ENCODE measurements around the gene KRTAP3-3. TPM values are rescaled to one million over a fixed set of nuclear protein-coding genes. Genes with fewer than 3 reads are reported as not detected.

KRTAP3-3 gene
- total and polyA plus RNA-seq, 2 experiments from 2014 or later = not detected

DNA sequence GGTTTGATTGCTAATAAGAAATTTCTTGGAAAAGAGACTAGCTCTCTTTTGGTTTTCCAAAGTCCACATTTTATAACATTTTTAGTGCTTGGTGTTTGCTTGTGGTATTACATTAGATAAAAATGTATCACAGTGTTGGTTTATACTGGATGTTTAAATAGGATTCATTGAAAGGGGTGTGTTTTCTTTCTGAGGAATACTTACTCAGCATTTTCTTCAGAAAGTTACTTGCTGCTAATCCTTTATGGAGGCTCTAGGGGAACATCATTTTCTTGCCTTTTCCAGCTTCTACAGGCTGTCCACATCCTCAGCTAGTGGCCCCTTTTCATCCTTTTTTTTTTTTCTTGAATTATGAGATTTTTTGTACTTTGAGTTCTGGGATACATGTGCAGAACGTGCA, 26.4 kb downstream of the KRTAP3-3 start:
- Histone ChIP-seq H3F3A (replicated peaks; ENCODE audit: low read depth) (no peaks in the 10 kb centered on the region), H3K27ac (ENCODE audit: low read depth) (no peak overlapping the region), H3K9me2 (ENCODE audit: insufficient read depth) (no peaks in the 10 kb centered on the region), H3K79me2 (replicated peaks; ENCODE audit: insufficient read depth) (no peaks in the 10 kb centered on the region), H2AFZ (no peak overlapping the region), H3K36me3 (ENCODE audit: insufficient read depth) (no peaks in the 10 kb centered on the region), H4K20me1 (replicated peaks; ENCODE audit: insufficient read depth) (no peaks in the 10 kb centered on the region), H3K4me1 (ENCODE audit: insufficient read depth) (no peaks in the 10 kb centered on the region), H3K27me3 (ENCODE audit: insufficient read depth) (no peaks in the 10 kb centered on the region), H3K4me3 (no peak overlapping the region), H3K4me2 (no peak overlapping the region)
- H3K4me3 Mint-ChIP-seq = no peak overlapping the region
- ATAC-seq (no peak), DNase-seq (ENCODE audit: low spot score) (no peak)
- TF ChIP-seq, protein P1, sequence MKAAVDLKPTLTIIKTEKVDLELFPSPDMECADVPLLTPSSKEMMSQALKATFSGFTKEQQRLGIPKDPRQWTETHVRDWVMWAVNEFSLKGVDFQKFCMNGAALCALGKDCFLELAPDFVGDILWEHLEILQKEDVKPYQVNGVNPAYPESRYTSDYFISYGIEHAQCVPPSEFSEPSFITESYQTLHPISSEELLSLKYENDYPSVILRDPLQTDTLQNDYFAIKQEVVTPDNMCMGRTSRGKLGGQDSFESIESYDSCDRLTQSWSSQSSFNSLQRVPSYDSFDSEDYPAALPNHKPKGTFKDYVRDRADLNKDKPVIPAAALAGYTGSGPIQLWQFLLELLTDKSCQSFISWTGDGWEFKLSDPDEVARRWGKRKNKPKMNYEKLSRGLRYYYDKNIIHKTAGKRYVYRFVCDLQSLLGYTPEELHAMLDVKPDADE (IDR thresholded peaks at IDR 0.05) = no peak
- TF ChIP-seq ZNF331 (CRISPR knock-in tag; IDR thresholded peaks at IDR 0.05; ENCODE audit: low read depth) = no peak
- TF ChIP-seq EZH2 (IDR thresholded peaks at IDR 0.05; ENCODE audit: low read depth, unreplicated experiment) = no peak
- TF ChIP-seq REST (IDR thresholded peaks at IDR 0.05; ENCODE audit: unreplicated experiment) = no peak
- no peak for TF ChIP-seq NANOG (IDR thresholded peaks at IDR 0.05; ENCODE audit: borderline replicate concordance)
- TF ChIP-seq CREB1 (CRISPR knock-in tag; IDR thresholded peaks at IDR 0.05; ENCODE audit: low read depth) = no peak
- TF ChIP-seq STAT1 (IDR thresholded peaks at IDR 0.05; ENCODE audit: unreplicated experiment) = no peak
- no peak for TF ChIP-seq ZNF114 (CRISPR knock-in tag; IDR thresholded peaks at IDR 0.05)
- TF ChIP-seq POLR2AphosphoS5 (IDR thresholded peaks at IDR 0.05; ENCODE audit: low read depth) = no peak
- TF ChIP-seq EZH2phosphoT487 (IDR thresholded peaks at IDR 0.05; ENCODE audit: unreplicated experiment) = no peak
- TF ChIP-seq CTCF (conservative IDR thresholded peaks at IDR 0.05; ENCODE audit: low read depth in 2 of 2) = no peak
- TF ChIP-seq JUNB (IDR thresholded peaks at IDR 0.05; ENCODE audit: unreplicated experiment) = no peak
- TF ChIP-seq, protein P2, sequence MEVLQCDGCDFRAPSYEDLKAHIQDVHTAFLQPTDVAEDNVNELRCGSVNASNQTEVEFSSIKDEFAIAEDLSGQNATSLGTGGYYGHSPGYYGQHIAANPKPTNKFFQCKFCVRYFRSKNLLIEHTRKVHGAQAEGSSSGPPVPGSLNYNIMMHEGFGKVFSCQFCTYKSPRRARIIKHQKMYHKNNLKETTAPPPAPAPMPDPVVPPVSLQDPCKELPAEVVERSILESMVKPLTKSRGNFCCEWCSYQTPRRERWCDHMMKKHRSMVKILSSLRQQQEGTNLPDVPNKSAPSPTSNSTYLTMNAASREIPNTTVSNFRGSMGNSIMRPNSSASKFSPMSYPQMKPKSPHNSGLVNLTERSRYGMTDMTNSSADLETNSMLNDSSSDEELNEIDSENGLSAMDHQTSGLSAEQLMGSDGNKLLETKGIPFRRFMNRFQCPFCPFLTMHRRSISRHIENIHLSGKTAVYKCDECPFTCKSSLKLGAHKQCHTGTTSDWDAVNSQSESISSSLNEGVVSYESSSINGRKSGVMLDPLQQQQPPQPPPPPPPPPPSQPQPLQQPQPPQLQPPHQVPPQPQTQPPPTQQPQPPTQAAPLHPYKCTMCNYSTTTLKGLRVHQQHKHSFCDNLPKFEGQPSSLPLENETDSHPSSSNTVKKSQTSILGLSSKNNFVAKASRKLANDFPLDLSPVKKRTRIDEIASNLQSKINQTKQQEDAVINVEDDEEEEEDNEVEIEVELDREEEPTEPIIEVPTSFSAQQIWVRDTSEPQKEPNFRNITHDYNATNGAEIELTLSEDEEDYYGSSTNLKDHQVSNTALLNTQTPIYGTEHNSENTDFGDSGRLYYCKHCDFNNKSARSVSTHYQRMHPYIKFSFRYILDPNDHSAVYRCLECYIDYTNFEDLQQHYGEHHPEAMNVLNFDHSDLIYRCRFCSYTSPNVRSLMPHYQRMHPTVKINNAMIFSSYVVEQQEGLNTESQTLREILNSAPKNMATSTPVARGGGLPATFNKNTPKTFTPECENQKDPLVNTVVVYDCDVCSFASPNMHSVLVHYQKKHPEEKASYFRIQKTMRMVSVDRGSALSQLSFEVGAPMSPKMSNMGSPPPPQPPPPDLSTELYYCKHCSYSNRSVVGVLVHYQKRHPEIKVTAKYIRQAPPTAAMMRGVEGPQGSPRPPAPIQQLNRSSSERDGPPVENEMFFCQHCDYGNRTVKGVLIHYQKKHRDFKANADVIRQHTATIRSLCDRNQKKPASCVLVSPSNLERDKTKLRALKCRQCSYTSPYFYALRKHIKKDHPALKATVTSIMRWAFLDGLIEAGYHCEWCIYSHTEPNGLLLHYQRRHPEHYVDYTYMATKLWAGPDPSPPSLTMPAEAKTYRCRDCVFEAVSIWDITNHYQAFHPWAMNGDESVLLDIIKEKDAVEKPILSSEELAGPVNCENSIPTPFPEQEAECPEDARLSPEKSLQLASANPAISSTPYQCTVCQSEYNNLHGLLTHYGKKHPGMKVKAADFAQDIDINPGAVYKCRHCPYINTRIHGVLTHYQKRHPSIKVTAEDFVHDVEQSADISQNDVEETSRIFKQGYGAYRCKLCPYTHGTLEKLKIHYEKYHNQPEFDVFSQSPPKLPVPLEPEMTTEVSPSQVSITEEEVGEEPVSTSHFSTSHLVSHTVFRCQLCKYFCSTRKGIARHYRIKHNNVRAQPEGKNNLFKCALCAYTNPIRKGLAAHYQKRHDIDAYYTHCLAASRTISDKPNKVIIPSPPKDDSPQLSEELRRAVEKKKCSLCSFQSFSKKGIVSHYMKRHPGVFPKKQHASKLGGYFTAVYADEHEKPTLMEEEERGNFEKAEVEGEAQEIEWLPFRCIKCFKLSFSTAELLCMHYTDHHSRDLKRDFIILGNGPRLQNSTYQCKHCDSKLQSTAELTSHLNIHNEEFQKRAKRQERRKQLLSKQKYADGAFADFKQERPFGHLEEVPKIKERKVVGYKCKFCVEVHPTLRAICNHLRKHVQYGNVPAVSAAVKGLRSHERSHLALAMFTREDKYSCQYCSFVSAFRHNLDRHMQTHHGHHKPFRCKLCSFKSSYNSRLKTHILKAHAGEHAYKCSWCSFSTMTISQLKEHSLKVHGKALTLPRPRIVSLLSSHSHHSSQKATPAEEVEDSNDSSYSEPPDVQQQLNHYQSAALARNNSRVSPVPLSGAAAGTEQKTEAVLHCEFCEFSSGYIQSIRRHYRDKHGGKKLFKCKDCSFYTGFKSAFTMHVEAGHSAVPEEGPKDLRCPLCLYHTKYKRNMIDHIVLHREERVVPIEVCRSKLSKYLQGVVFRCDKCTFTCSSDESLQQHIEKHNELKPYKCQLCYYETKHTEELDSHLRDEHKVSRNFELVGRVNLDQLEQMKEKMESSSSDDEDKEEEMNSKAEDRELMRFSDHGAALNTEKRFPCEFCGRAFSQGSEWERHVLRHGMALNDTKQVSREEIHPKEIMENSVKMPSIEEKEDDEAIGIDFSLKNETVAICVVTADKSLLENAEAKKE (CRISPR knock-in tag; IDR thresholded peaks at IDR 0.05) = no peak
- no peaks in the 10 kb centered on the region for H3K4me1 Mint-ChIP-seq
- H3K9me3 Mint-ChIP-seq = peaks cover 4% of the 10 kb centered on the region; the same call in 2 of the 3 replicates
- H3K36me3 Mint-ChIP-seq (ENCODE audit: low read depth) = no peaks in the 10 kb centered on the region
- no peak overlapping the region for H3K27ac Mint-ChIP-seq
- H3K27me3 Mint-ChIP-seq (ENCODE audit: insufficient read depth, low read depth, poor library complexity) = peaks cover 3% of the 10 kb centered on the region
